Neuronal stem cell (in vitro differentiated cells): ENCODE measurements around the gene IFT122.
"Not testable (repeated sequence)": the region's sequence is repeated elsewhere in the genome, so short reads cannot be mapped to it uniquely, and the experiment has no call there.

Source experiments
- DNase-seq: peaks from one replicate; pipeline ENCODE4 v3.0.0-alpha.2; 2013; ENCODE audit warnings: low spot score
- H2AFZ ChIP-seq: one replicate; pipeline ENCODE4 v1.6.1; 2013; ENCODE audit warnings: mild to moderate bottlenecking, low read length, inconsistent platforms
- H2AK5ac ChIP-seq: 2 replicates; pipeline ENCODE4 v1.6.1; 2013; ENCODE audit warnings: low read depth, mild to moderate bottlenecking, inconsistent platforms, low read length, moderate library complexity, mixed read lengths
- H2BK120ac ChIP-seq: 2 replicates; pipeline ENCODE4 v1.6.1; 2013; ENCODE audit warnings: low read depth, mild to moderate bottlenecking, inconsistent platforms, low read length, moderate library complexity, mixed read lengths
- H2BK12ac ChIP-seq: one replicate; pipeline ENCODE4 v1.6.1; 2013; ENCODE audit warnings: low read length, inconsistent platforms
- H2BK15ac ChIP-seq: 2 replicates; pipeline ENCODE4 v1.6.1; 2013; ENCODE audit warnings: mild to moderate bottlenecking, low read length, inconsistent platforms, mixed read lengths
- H2BK5ac ChIP-seq: one replicate; pipeline ENCODE4 v1.6.1; 2013; ENCODE audit warnings: inconsistent platforms, mild to moderate bottlenecking, low read length, moderate library complexity
- H3K14ac ChIP-seq: one replicate; pipeline ENCODE4 v1.6.1; 2013; ENCODE audit warnings: low read length, inconsistent platforms
- H3K18ac ChIP-seq: 2 replicates; pipeline ENCODE4 v1.6.1; 2013; ENCODE audit warnings: low read length, inconsistent platforms
- H3K23ac ChIP-seq: 2 replicates; pipeline ENCODE4 v1.6.1; 2013; ENCODE audit warnings: low read depth, mild to moderate bottlenecking, mixed read lengths, low read length, inconsistent platforms; ENCODE audit not compliant: poor library complexity
- H3K27ac ChIP-seq: replicated peaks from 3 replicates; pipeline ENCODE4 v1.5.1; 2013; ENCODE audit warnings: low read length, inconsistent platforms
- H3K27me3 ChIP-seq, 3 experiments: 2 replicates each; pipeline ENCODE4 v1.6.1; 2013; ENCODE audit warnings: low read length in 3 of 3, mild to moderate bottlenecking in 2 of 3, inconsistent platforms in 1 of 3, low read depth in 1 of 3, mixed read lengths in 1 of 3, moderate library complexity in 1 of 3; ENCODE audit not compliant: control insufficient read depth in 3 of 3, insufficient read depth in 3 of 3
- H3K36me3 ChIP-seq, 2 donors: replicated peaks in 1 of 2; 2 replicates each; pipeline ENCODE4 v1.6.1; 2013; ENCODE audit warnings: low read length in 2 of 2; ENCODE audit not compliant: control insufficient read depth in 2 of 2, insufficient read depth in 2 of 2
- H3K4ac ChIP-seq: 2 replicates; pipeline ENCODE4 v1.6.1; 2013; ENCODE audit warnings: inconsistent platforms, mild to moderate bottlenecking, low read length, moderate library complexity
- H3K4me1 ChIP-seq, 2 donors: 1 replicate in 1 of 2; 2 replicates in 1 of 2; pipeline ENCODE4 v1.6.1; 2013; ENCODE audit warnings: low read length in 2 of 2, low read depth in 1 of 2; ENCODE audit not compliant: control insufficient read depth in 2 of 2, insufficient read depth in 1 of 2
- H3K4me2 ChIP-seq: one replicate; pipeline ENCODE4 v1.6.1; 2013; ENCODE audit warnings: mild to moderate bottlenecking, low read length, inconsistent platforms; ENCODE audit not compliant: insufficient read depth, poor library complexity, severe bottlenecking
- H3K4me3 ChIP-seq, 2 donors: 2 replicates each; pipeline ENCODE4 v1.5.1; 2013; ENCODE audit warnings: low read length in 2 of 2, mild to moderate bottlenecking in 2 of 2, inconsistent platforms in 1 of 2, moderate library complexity in 1 of 2
- H3K79me1 ChIP-seq: one replicate; pipeline ENCODE4 v1.6.1; 2013; ENCODE audit warnings: low read depth, mild to moderate bottlenecking, inconsistent platforms, low read length, moderate library complexity
- H3K9ac ChIP-seq: one replicate; pipeline ENCODE4 v1.6.1; 2013; ENCODE audit warnings: mild to moderate bottlenecking, low read depth, low read length, inconsistent platforms; ENCODE audit not compliant: poor library complexity
- H3K9me3 ChIP-seq, 2 donors: replicated peaks in 1 of 2; 2 replicates each; pipeline versions ENCODE3 to v1.6.1; 2013; ENCODE audit warnings: low read length in 2 of 2, mild to moderate bottlenecking in 2 of 2, inconsistent platforms in 1 of 2, low read depth in 1 of 2, mixed read lengths in 1 of 2, moderate library complexity in 1 of 2; ENCODE audit not compliant: control insufficient read depth in 2 of 2, insufficient read depth in 1 of 2
- H4K8ac ChIP-seq: one replicate; pipeline ENCODE4 v1.6.1; 2013; ENCODE audit warnings: low read depth, mild to moderate bottlenecking, inconsistent platforms, low read length, moderate library complexity
- H4K91ac ChIP-seq: one replicate; pipeline ENCODE4 v1.6.1; 2013; ENCODE audit warnings: low read length, low read depth, mild to moderate bottlenecking, inconsistent platforms; ENCODE audit not compliant: poor library complexity
- WGBS, 2 donors: extraction: QIAGEN DNeasy Blood & Tissue Kit; methylation state at CpG; one replicate each; pipeline ENCODE4 v1.1.7; 2013; ENCODE audit warnings: missing lambda C conversion rate in 2 of 2, mixed read lengths in 1 of 2; ENCODE audit not compliant: insufficient read length in 2 of 2, insufficient replicate concordance in 1 of 2; ENCODE audit errors: extremely low coverage in 2 of 2; 5-methylcytosine and 5-hydroxymethylcytosine counted together

IFT122 gene

DNA sequence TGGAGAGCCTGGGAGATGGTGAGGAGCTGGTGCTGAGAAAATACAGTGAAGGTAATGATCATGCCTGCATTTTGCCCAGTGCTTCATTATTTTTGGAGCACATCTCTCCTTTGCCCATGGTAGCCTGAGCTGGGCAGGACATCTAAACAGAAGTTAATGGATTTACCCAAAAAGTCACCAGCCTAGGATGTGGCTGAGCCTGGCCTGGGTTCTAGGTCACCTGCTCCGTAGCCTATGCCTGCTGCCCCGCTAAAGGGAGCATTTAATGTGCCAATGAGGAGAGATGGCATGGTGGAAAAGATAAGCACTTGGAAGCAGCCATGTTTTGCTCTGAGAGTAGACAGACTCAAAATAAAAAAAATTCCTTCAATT, 46.6 kb downstream of the IFT122 start:
- Histone ChIP-seq H3K9me3 (no peaks in the 10 kb centered on the region), H3K23ac (no peak overlapping the region), H3K79me1 (no peaks in the 10 kb centered on the region), H2BK120ac (no peak overlapping the region), H3K27me3 (no peaks in the 10 kb centered on the region), H3K4me3 (no peak overlapping the region), H2BK15ac (no peak overlapping the region), H2AK5ac (no peak overlapping the region), H4K8ac (no peak overlapping the region), H4K91ac (no peak overlapping the region), H2AFZ (no peak overlapping the region), H2BK5ac (no peak overlapping the region), H2BK12ac (no peak overlapping the region), H3K36me3 (peaks cover 4 to 53% of the 10 kb centered on the region in 2 donors), H3K27ac (peak overlapping the region; percentile 84), H3K4me1 (peaks cover 9 to 22% of the 10 kb centered on the region in 2 donors), H3K4me2 (no peak overlapping the region), H3K4ac (no peak overlapping the region), H3K18ac (peak overlapping the region; percentile 71), H3K9ac (no peak overlapping the region), H3K14ac (no peak overlapping the region)
- no peak for DNase-seq
- no CpG with 5 or more reads among the region's 2 CpGs for WGBS, 2 donors

DNA sequence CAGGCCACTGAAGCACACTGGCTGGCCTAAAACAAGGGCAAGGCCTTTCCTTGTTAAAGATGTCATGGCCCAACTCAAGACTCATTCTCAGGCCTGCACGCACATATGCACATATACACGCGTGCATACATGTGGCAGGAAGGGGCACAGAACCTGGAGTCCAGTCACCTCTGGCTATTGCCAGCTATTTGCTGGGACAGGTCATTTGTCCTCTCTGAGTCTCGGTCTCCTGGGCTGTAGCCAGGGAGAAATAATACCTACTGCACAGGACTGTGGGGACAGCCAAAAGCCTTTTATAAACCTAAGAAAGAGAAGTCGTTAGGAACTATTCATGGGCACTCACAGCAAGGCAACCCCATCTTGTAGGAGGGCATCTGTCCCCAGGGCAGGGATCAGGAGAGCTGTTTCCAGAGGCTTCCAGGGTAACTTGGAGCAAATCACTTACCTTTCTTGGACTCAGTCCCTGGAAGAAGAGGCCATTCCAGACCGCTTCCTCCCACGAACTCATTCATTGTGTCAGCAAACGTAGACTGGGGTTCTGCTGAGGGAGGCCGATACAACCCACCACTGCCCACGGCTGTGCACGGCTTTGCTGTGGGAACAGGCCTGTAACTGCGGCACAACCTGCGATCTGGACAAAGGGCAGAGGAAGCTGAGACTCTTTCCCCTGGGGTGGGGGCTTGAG, 47.3 kb downstream of the IFT122 start:
- no peak overlapping the region for H2AK5ac ChIP-seq
- no peak overlapping the region for H2BK15ac ChIP-seq
- H2AFZ ChIP-seq: no peak overlapping the region
- no peak overlapping the region for H3K4me2 ChIP-seq
- H4K8ac ChIP-seq: no peak overlapping the region
- no peak overlapping the region for H3K4me3 ChIP-seq
- no peaks in the 10 kb centered on the region for H3K27me3 ChIP-seq
- no peak overlapping the region for H3K23ac ChIP-seq
- H2BK12ac ChIP-seq: no peak overlapping the region
- WGBS, 2 donors: no CpG with 5 or more reads among the region's 13 CpGs
- DNase-seq: no peak
- H3K14ac ChIP-seq: no peak overlapping the region
- no peak overlapping the region for H3K9ac ChIP-seq
- peaks cover 5 to 53% of the 10 kb centered on the region in 2 donors for H3K36me3 ChIP-seq
- peak overlapping the region; percentile 9 for H3K18ac ChIP-seq
- H3K79me1 ChIP-seq: no peaks in the 10 kb centered on the region
- H3K27ac ChIP-seq: peak overlapping the region; percentile 84
- H2BK120ac ChIP-seq: no peak overlapping the region
- H3K4me1 ChIP-seq: peaks cover 9 to 22% of the 10 kb centered on the region in 2 donors
- no peak overlapping the region for H4K91ac ChIP-seq
- no peaks in the 10 kb centered on the region for H3K9me3 ChIP-seq
- no peak overlapping the region for H3K4ac ChIP-seq
- no peak overlapping the region for H2BK5ac ChIP-seq

DNA sequence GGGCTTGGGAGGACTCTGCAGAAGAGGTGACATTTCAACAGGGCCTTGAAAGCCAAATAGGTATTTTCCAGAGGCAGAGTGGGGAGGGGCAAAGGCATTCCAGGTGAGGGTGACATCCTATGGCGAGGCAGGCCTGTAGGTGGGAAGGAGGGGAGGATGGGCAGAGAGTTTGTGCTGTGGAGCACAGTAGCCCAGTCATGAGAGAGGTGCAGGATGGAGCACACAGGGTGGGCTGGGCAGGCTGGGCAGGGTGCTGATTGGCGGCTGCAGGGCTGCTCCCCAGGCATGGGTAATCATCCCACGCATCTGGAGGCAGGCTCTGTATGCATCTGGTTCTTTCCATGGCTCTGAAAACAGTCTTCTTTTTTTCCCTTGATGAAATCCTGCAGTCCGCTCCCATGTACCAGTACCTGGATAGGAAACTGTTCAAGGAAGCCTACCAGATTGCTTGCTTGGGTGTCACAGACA, 47.9 kb downstream of the IFT122 start:
- H2BK120ac ChIP-seq, H2AFZ ChIP-seq, H2BK15ac ChIP-seq, H4K91ac ChIP-seq, H3K9me3 ChIP-seq, H2BK12ac ChIP-seq, H2AK5ac ChIP-seq, H3K9ac ChIP-seq, H3K79me1 ChIP-seq, H3K14ac ChIP-seq, H3K4me2 ChIP-seq, H3K18ac ChIP-seq, H3K27me3 ChIP-seq, H3K23ac ChIP-seq, H3K4ac ChIP-seq, H3K4me3 ChIP-seq, H2BK5ac ChIP-seq, DNase-seq, H4K8ac ChIP-seq: not testable (repeated sequence)
- Histone ChIP-seq H3K4me1 (peaks cover 9 to 22% of the 10 kb centered on the region in 2 donors), H3K27ac (peak overlapping the region; percentile 84), H3K36me3 (peaks cover 5 to 54% of the 10 kb centered on the region in 2 donors)
- WGBS, 2 donors: no CpG with 5 or more reads among the region's 4 CpGs

DNA sequence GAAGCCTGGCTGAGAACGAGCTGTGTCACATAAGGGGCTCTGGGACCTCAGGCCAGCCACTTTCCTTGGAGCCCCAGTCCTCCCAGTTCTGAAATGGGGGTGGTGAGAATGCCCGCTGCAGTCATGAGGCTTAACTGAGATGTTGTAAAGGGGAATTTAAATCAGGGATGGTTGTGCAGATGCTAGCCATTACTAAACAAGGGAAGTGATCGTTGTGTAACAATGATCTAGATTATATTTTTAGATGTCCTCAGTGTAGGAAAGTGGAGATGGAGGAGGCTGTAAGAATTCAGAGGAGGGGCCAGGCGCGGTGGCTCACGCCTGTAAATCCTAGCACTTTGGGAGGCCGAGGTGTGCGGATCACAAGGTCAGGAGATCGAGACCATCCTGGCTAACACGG, 49.2 kb downstream of the IFT122 start:
- not testable (repeated sequence) for H4K8ac ChIP-seq, H2AK5ac ChIP-seq, H3K9ac ChIP-seq

More for the DNA sequence above, 49.2 kb downstream of the IFT122 start:
- H3K14ac ChIP-seq, H3K9me3 ChIP-seq, H2AFZ ChIP-seq, H3K79me1 ChIP-seq, H4K91ac ChIP-seq, H3K4ac ChIP-seq, H2BK5ac ChIP-seq, DNase-seq, H2BK120ac ChIP-seq, H3K4me3 ChIP-seq, H2BK12ac ChIP-seq, H3K18ac ChIP-seq, H3K27ac ChIP-seq, H2BK15ac ChIP-seq, H3K4me2 ChIP-seq, H3K23ac ChIP-seq, H3K27me3 ChIP-seq: not testable (repeated sequence)
- H3K36me3 ChIP-seq: peaks cover 7 to 56% of the 10 kb centered on the region in 2 donors
- H3K4me1 ChIP-seq: peaks cover 9 to 17% of the 10 kb centered on the region in 2 donors
- no CpG with 5 or more reads among the region's 10 CpGs for WGBS, 2 donors
